GM21515 (cell line): Measurements from ENCODE around the gene KSR1.
"Not testable (repeated sequence)": the region's sequence is repeated elsewhere in the genome, so short reads cannot be mapped to it uniquely, and the experiment has no call there.

ENCODE experiments used
- ATAC-seq: cut with Tn5 transposase; IDR thresholded peaks from one replicate; pipeline ENCODE4 v1.9.1; 2021; ENCODE audit not compliant: unreplicated experiment

KSR1 gene

GRCh38 chr17:27670791-27671590, 214.7 kb downstream of the KSR1 start:
- no peak for ATAC-seq

GRCh38 chr17:27671591-27671910, 215.3 kb downstream of the KSR1 start:
- no peak for ATAC-seq

DNA sequence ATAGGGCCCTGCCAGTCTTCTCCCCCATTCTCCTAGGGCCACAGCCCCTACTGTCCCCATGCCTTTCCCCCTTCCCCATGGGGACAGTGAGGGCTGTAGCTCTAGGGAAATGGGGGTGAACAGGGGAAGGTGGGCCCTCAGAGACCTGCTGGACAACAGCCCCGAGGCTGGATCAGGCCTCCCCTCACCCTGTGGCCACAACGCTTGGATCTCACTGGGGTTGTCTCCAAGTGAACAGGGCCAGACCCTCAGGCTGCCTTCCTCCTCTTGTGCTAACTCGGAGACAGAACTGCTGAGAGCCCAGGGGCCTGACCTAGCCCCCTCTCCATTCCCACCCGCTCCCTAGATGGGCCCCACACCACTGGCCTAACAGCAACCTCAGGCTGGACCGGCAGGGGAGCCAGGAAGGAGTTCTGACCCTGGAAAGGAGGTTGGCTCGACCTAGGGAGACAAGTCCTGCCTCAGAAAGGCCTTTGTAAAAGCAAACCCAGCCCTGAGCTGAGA, 215.8 kb downstream of the KSR1 start:
- ATAC-seq, result not testable (repeated sequence)

- ATAC-seq, result no peak
Observed at GRCh38 chr17:27674335-27674734, 218.1 kb downstream of the KSR1 start.
